GM23248 (cell line): Measurements from ENCODE around the gene ANKRD13B.

Source experiments
- EZH2 ChIP-seq: fragments of 200-600 bp; sonication (generic); IDR thresholded peaks from 2 replicates; pipeline ENCODE4 v1.6.1; 2018; ENCODE audit warnings: antibody characterized with exemption, mild to moderate bottlenecking; ENCODE audit not compliant: insufficient read depth, poor library complexity, severe bottlenecking
- EZH2phosphoT487 ChIP-seq: fragments of 200-600 bp; sonication (generic); IDR thresholded peaks from 2 replicates; pipeline ENCODE4 v1.6.1; 2018; ENCODE audit warnings: antibody characterized with exemption, moderate library complexity, mild to moderate bottlenecking, low read depth; ENCODE audit not compliant: insufficient read depth

DNA sequence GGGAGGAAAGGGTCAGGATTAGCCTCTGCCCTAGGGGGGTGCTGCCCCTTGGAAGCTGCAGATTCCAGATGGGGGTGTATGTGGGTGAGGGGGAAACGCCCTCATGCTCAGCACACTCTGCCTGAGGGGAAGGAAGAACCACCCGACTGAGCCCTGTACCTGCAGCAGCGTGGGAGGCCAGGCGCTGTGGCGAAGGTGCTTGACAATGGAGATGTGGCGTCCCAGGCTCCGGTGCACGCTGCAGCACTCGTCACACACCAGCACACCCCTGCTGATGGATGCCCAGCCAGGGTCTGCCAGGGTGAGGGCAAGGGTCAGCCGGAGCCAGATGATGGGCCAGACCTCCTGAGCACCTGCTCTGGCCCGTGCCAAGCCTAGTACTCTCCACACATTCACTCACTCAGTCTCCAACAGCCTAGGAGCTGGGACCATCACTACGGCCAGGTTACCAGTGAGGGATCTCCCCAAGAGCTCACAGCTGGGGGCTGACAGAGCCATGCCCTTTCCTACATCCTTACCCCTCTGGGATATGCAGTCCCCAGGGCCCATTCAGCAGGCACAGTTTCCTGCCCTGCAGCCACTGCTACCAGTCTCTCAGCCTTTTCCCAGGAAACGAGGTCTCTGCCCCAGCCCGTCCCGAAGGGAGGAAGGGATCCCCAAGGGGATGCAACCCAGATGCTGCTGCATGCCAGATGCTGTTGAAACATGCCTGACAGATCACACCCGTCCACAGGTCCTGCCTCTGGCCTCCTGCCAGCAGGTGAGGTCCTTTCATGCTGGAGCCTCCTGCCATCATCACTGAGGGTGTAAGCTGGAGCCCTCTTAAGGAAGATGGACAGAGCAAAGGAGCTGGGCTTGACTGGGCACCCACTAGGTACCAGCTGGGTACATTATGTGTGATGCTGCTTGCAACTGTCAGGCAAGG, 9.3 kb upstream of the ANKRD13B start:
- TF ChIP-seq EZH2 (no peak), EZH2phosphoT487 (no peak)
